ENCODE measurements around the gene CDKL1.
"Not testable (repeated sequence)": the region's sequence is repeated elsewhere in the genome, so short reads cannot be mapped to it uniquely, and the experiment has no call there.

Gene CDKL1

DNA sequence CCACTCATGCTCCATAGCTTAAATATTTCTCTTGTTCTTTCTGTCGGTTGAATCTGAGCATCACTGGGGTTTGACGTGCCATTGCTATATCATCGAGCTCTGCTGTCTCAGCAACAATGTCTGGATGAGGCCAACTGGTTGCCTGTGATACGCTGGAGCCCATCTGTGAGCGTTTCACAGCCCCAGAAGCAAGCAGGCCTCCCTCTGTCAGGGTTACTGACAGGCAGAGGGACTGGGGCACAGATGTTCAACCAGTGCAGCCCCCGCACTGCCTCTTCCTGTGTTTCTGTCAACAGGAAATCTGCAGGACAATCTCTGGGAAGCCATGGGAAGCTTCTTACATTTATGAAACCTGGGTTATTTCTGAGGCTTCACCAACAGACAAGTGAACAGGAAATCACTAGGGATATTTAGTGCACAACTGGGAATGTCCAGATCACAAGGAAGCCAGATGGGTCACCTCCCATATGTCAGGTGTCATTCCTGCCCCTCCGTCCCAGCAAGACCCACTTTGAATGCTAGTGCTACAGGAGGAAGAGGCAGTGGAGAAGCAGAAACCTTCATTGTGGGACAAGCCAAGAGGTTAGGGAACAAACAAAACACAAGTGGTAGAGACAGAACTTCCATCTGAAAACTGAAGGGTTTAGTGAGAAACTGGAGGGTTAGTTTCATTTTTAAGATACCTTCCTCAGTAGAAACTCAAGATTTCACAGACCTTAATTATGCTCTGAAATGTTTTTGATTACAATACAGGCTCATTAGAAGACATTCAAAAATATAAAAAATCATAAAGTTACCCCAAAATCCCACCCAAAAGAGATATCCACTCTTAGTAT, 60.5 kb downstream of the CDKL1 start:
- in situ Hi-C loops (cut with HindIII; ENCODE audit: low sequenced_read_pairs), result no loop called here

DNA sequence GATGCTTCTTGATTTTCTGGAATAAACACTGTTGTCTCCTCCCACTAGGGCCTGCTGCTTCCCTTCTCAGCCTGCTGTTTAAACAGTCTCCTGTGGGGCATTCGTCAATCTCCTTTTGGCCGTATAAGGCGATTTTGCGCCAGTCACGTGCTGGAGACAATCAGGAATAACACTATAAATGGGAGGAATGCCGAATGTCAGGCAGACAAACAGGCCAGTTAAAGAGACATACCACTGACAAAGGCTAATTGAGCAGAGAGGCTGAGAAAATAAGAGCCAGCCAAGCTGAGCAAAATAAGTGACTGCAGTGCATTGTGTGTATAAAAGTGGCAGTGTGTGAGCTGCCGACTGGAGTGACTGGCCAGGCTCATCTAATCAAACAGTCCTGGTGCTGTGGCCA, 61.3 kb downstream of the CDKL1 start:
- in situ Hi-C loops (cut with HindIII; ENCODE audit: low sequenced_read_pairs), result no loop called here

DNA sequence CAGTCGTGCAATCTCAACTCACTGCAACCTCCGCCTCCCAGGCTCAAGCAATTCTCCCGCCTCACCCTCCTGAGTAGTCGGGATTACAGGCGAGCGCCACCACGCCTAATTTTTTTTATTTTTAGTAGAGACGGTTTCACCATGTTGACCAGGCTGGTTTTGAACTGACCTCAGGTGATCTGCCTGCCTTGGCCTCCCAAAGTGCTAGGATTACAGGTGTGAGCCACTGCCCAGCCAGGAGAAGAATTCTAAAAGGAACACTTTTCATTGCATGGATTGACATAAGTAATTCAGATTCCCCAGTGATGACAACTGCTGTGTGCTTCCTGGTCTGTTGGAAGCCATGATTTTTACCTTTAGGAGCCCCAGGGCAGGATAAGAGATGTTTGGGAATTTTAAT, 62.5 kb downstream of the CDKL1 start:
- in situ Hi-C loops (cut with HindIII; ENCODE audit: low sequenced_read_pairs), result no loop called here

DNA sequence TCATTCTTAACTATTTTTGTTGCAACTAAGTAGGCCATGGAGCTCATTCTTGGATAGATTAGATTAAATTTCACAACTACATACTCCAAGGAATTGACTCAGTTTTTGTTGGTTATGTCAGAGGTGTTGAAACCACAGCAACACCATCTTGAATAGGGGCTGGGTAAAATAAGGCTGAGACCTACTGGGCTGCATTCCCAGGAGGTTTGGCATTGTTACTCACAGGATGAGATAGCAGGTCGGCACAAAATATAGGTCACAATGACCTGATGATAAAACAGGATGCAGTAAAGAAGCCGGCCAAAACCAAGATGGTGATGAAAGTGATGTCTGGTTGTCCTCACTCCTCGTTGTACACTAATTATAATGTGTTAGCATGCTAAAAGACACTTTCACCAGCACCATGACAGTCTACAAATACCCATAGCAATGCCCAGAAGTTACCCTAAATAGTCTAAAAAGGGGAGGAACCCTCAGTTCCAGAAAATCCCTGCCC, 63.6 kb downstream of the CDKL1 start:
- in situ Hi-C loops (cut with HindIII; ENCODE audit: low sequenced_read_pairs), result no loop called here

DNA sequence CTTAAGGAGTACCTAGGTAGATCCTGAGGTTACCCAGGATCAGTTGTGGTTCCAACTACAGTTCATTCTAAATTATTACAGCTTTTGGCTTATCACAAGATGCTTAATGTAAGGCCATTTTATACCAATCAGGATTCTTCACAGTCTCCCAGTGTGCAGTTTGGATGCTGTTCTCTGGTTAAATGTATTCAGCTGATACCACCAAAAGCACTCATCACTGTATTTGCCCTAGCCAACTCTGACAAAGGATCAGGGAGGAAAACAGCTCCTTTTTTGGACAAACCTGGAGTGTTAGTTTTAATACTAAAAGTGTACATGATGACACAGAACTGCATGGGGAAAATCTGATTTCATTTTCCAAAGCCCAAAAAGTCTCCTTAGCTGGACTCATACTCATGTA, 65.1 kb downstream of the CDKL1 start:
- in situ Hi-C loops (cut with HindIII; ENCODE audit: low sequenced_read_pairs), result no loop called here

DNA sequence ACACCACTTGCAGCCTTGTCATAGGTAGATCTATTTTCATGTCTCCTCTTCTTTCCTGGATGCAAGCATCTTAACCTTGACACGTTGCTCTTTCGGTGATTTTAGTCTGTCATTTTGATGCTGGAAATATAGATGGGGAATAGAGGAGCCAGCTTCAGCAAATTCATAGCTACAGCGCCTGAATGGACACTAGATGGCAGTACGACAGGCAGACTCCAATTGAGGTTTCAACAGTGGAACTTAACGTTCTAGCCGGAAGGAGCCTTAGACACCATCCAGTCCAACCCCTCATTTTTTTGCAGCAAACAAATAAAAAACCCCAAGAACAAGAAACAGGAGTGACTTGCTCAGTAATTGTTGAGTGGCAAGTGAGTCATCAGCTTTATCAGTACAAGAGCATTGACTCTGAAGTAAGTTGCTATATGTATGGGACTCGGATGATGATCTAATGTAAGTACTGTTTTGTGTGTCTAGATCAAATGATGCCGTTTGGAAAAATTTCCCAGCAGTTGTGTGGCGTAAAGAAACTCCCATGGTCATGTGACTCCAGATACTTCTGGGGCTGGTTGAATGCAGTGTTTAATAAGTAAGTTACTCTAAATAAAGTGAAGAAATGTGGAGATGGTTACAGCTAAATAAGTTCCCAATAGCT, 75.5 kb downstream of the CDKL1 start:
- in situ Hi-C loops (cut with HindIII; ENCODE audit: low sequenced_read_pairs), result no loop called here

DNA sequence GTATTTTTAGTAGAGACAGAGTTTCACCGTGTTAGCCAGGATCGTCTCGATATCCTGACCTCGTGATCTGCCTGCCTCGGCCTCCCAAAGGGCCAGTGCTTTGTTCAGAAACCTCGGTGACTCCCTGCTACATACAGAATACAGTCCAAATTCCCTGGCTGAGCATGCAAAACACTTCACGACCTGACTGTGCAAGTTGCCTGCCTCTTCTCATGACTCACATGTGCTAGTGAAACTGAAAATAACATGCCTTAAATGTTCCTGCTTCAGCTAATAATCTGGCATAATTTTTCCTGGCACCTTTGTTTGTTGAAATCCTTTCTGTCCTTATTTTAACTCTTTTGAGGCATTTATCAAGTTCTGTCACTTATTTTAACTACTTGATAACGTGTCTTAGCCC, 76.4 kb downstream of the CDKL1 start:
- in situ Hi-C loops (cut with HindIII; ENCODE audit: low sequenced_read_pairs), result no loop called here

DNA sequence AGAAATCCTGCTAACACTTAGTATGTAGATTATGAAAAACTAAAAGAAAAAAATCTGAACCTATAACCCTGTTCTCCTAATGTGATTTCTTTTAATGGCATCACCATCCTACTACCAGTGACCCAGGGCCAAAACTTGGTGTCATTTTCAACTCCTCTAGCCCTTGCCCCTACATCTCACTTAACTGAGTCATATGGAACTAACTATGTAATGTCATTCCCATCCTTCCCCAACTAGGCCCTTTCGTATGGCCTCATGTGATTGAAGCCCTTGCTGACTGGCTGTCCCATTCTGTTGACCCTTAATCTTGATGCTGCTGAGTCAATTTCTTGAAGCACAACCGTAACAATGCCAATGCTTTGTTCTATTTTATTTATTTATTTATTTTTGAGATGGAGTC, 77.0 kb downstream of the CDKL1 start:
- in situ Hi-C loops (cut with HindIII; ENCODE audit: low sequenced_read_pairs), result no loop called here

DNA sequence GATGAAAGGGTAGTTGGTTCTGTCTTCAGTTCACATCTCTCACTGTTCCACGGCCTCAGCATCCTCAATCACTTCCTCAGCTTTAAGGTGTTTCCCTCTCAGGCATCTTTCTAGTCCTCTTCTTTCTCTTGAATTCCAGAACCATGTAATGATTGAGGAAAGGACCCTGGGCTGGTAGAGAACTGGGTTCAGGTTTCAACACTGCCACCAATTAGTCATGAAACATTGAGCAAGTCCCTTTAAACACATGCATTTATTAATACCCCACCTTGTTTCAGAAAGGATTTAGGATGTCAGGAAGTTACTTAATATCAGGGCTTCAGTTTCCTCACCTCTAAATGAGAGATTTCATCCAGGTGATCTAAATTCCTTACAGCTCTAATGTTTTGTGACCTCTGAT, 77.4 kb downstream of the CDKL1 start:
- in situ Hi-C loops (cut with HindIII; ENCODE audit: low sequenced_read_pairs), result no loop called here

DNA sequence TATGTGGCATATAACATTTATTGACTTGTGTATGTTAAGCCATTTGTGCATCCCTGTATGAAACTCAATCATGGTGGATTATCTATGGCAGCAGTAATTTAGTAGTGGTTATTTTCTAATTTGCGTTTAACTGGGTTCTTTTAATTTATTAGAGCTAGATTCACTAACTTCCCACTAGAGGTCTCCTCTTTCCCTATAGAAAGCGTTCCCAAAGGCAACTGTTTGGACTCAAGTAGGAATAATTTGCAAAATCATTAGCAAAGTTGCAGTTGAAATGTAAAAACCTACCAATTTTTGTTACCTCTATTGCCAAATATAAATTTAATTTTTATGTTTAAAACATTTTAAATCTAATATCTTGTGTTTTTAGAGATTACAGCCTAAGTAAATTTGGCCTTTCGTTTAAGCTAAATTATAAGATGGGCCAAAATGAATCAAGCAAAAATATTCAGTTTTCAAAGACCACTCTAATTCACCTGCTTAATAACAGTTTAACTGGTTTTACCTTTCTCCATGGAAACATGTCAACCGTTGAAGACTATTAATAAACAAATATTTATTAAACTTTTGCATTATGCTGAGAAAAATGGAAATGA, 78.6 kb downstream of the CDKL1 start:
- in situ Hi-C loops (cut with HindIII; ENCODE audit: low sequenced_read_pairs), result no loop called here

DNA sequence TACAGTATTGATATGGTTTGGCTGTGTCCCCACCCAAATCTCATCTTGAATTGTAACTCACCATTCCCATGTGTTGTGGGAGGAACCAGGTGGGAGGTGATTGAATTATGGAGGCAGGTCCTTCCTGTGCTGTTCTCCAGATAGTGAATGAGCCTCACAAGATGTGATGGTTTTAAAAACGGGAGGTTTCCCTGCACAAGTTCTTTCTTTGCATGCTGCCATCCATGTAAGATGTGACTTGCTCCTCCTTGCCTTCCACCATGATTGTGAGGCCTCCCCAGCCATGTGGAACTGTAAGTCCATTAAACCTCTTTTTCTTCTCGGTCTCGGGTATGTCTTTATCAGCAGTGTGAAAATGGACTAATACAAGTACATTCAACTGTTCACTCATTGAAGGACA, 82.6 kb downstream of the CDKL1 start:
- in situ Hi-C loops (cut with HindIII; ENCODE audit: low sequenced_read_pairs), result not testable (repeated sequence)

DNA sequence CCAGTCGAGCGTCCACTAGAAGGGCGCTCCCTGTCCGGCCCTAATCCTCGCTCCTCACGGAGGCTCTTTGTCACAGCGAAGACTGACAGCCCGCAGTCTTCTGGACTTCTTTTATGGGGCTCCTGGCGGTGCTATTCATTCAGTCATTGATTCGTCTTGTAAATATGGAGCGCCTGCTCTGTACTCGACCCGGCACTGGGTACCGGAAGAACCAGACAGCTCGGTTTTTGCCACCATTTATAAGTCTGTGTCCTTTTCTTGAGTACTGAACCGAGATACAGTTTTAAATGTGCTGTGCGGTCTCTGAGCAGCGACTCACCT, 84.0 kb downstream of the CDKL1 start:
- in situ Hi-C loops (cut with HindIII; ENCODE audit: low sequenced_read_pairs), result no loop called here

DNA sequence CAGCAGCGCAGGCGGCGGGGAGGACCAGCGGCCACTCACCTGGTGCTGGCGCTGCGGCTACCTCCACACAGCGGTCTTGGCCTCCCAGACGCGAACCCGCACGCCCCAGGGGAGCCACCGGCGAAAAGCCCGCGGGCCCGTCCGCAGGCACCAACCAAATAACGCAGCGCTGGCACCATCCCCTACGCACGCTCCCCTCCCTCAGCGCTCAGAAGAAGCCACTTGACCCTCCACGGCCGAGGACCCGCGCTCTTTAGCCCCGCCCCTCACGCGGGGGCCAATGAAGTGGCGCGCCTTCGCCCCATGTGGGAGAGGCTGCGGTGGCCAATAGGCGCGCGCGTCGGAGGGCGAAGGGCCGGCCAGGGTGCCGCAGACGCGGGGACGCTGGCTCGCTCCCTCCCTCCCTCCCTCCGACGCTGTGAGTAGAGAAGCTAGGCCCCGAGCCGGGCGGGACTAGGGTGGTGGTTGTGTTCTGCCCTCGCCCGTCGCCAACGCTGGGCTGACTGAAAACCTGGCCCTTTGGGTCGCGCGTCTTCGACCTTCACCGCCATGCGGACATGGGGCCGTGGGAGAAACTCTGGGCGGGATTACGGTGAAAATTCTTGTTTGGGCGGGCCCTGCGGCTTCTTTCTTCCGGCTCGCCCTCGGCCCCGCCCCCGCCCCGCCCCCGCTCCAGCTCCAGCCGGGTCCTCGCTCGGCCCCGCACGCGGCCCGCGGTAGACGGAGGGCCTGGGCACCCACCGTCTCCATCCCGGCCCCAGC, 84.5 kb downstream of the CDKL1 start, which contains the start of the genes DMAC2L and L2HGDH:
Gene DMAC2L, plus strand, starts transcription at position 353 of the 762 bp plus-strand sequence. CDS start 9,164 bp downstream, outside the sequence.
Gene L2HGDH, minus strand, starts transcription at position 258 of the 762 bp plus-strand sequence. Its CDS starts 79 bp downstream, at position 179.
- in situ Hi-C loops (cut with HindIII; ENCODE audit: low sequenced_read_pairs), result no loop called here

DNA sequence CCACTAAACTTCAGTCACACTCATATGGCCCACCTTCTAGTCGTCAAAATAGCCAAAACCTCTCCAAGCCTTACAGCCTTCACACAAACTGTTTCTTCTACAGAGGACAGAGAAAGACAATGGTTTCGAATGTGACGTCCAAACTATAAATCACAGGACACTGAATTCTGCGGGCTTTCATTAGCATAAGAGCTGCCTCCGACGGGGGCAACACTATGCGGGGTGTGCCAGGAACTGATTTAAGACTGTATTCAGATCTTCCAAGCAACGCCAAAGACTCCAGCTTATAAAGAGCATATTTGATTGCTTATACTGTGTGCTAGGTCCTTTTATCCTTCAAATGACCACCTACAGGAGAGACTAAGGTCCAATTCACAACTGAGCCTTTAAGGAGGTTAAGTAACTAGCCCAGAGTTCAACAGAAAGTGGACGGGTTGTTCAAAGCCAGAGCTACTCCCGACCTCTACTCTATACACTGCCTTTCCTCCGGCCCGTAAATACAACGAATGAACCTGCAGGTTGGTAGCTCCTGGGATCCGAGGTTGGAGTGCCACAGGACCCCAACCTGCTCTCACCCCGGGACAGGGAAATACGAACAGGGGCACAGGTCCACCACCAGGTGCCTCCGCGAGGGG, 85.2 kb downstream of the CDKL1 start:
- in situ Hi-C loops (cut with HindIII; ENCODE audit: low sequenced_read_pairs), result no loop called here

DNA sequence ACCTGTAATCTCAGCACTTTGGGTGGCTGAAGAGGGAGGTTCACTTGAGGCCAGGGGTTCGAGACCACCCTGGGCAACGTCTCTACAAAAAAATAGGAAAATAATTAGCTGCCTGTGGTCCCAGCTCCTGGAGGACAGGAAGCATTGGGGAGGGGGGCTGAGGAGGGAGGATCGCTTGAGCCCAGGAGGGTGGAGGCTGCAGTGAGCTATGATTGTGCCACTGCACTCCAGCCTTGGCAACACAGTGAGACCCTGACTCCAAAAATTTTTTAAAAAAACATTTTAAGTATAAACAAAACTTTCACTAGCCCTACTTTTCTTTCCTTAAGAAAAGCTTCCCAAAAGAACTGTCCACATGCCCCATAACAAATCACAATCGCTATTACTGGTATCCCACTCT, 86.2 kb downstream of the CDKL1 start:
- in situ Hi-C loops (cut with HindIII; ENCODE audit: low sequenced_read_pairs), result no loop called here

DNA sequence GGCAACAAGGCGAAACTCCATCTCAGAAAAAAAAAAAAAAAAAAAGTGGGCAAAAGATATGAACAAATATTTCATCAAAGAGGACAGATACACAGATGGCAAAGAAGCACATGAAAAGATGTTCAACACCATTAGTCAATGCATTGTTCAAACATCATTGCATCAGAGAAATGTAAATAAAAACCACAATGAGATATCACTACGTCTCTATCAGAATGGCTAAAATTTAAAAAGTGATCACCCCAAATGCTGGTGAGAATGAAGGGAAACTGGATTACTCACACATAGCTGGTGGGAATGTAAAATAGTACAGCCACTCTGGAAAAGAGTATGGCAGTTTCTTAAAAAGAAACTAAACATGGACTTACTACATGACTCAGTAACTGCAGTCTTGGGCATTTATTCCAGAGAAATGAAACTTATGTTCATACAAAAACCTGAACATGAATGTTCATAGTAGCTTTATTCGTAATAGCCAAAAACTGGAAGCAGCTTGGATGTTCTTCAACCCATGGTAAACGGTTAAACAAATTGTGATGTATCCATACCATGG, 88.2 kb downstream of the CDKL1 start:
- in situ Hi-C loops (cut with HindIII; ENCODE audit: low sequenced_read_pairs), result no loop called here

DNA sequence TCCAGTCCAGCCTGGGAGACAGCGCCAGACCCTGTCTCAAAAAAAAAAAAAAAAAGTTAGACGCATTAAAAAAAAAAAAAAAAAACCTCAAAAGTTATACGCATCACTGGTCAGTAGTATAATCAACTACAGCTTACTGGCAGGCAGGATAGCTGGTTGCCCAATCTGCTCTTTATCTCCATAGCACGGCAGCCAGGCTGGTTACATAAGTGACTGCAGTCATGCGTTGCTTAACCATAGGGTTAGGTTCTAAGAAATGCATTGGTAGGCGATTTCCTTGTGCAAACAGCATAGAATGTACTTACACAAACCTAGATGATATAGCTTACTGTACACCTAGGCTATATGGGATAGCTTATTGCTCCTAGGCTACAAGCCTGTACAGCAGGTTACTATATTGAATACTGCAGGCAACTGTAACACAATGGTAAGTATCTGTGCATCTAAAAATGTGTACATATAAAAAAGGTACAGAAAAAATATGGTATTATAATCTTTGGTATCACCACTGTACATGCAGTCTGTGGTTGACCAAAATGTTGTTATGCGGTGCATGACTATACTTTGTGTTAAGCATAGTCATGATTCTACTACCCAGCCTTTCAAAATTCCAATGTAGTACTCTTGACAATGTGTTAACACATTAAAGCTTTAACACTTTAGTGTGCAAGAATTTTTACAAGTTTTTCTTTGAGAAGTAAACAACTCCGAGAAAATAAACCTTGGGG, 92.8 kb downstream of the CDKL1 start:
- in situ Hi-C loops (cut with HindIII; ENCODE audit: low sequenced_read_pairs), result no loop called here

DNA sequence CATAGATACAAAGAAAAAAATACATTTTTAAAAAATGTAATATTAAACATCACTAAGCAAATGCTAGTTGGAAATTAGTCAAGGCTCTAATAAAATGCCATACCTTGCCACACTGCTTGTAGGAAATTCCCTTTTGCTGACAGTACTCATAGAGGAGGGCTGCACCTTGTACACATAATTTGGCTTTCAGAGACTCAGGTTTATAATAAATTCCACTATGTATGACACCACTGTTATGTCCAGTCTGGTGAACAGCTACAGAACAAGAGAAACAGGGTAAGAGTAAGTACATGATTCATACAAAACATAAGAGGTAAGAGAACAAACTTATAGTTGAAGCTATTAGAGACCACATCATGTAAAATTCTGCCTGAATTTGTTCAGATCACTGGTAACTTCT, 94.8 kb downstream of the CDKL1 start:
- in situ Hi-C loops (cut with HindIII; ENCODE audit: low sequenced_read_pairs), result no loop called here

DNA sequence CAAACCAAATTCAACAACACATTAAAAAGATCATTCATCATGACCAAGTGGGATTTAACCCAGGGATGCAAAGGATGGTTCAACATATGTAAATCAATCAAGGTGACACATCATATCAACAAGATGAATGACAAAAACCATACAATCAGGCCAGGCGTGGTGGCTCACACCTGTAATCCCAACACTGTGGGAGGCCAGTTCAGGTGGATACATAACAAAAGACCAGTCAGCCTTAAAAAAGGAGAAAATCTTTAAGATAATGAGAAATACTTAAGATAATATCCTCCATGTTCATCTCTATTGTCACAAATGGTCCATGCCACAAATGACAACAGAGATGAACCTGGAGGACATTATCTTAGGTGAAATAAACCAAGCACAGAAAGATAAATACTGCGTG, 97.1 kb downstream of the CDKL1 start:
- in situ Hi-C loops (cut with HindIII; ENCODE audit: low sequenced_read_pairs), result no loop called here

DNA sequence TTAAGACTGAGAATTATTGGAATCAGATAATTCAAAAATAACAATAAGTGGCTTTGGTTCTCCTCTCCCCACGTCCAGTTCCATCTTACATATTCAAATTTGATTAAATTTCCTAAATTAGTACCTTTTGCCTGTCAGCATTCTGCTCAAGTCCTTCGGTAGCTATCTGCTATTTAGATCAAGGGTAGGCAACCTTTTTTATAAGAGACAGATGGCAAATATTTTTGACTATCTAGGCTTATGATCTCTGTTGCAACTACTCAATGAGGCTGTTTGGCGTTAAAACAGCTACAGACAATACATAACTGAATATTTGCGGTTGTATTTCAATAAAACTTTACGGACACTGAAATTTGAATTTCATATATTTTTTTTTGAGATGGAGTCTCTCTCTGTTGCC, 106.4 kb downstream of the CDKL1 start:
- in situ Hi-C loops (cut with HindIII; ENCODE audit: low sequenced_read_pairs), result no loop called here

Measured in DLD1 (cell line).